Keratinocyte (primary cell): Measurements from ENCODE around the gene CRYL1.

ENCODE experiments used
- EZH2 ChIP-seq: IDR thresholded peaks from one replicate; pipeline ENCODE4 v1.6.1; 2012; ENCODE audit warnings: inconsistent platforms, mild to moderate bottlenecking, low read length, moderate library complexity
- TF ChIP-seq, protein P1 (sequence below), 3 experiments: IDR thresholded peaks in 1 of 3; conservative IDR thresholded peaks in 1 of 3; optimal IDR thresholded peaks in 1 of 3; 2 replicates in 2 of 3; 3 replicates in 1 of 3; pipeline versions ENCODE3 to v1.5.1; 2011; ENCODE audit warnings: low read length in 3 of 3, mild to moderate bottlenecking in 3 of 3, moderate library complexity in 2 of 3, control low read depth in 1 of 3, inconsistent platforms in 1 of 3; ENCODE audit not compliant: insufficient read depth in 2 of 3; ENCODE audit errors: extremely low read depth in 1 of 3

DNA sequence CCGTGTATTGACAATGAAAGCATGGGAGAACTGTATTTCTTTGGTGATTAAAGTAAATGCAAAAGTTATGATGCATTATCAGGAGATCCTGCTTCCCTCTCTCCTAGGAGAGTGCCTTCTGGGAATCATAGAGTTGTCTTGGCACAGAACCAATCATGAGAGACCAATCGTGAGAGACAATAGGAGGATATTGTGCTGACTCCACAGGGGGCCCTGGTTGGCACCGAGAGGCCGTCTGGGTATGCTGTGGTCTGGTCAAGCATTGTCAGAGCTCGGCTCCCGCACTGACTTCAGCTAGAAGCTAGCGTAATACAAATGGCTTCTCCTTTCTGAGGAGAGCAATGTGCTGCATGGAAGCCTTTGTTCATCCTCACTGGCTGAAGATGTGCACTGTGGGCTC lies 162.1 kb downstream of the CRYL1 start:
- no peak for TF ChIP-seq EZH2
- TF ChIP-seq, protein P1, sequence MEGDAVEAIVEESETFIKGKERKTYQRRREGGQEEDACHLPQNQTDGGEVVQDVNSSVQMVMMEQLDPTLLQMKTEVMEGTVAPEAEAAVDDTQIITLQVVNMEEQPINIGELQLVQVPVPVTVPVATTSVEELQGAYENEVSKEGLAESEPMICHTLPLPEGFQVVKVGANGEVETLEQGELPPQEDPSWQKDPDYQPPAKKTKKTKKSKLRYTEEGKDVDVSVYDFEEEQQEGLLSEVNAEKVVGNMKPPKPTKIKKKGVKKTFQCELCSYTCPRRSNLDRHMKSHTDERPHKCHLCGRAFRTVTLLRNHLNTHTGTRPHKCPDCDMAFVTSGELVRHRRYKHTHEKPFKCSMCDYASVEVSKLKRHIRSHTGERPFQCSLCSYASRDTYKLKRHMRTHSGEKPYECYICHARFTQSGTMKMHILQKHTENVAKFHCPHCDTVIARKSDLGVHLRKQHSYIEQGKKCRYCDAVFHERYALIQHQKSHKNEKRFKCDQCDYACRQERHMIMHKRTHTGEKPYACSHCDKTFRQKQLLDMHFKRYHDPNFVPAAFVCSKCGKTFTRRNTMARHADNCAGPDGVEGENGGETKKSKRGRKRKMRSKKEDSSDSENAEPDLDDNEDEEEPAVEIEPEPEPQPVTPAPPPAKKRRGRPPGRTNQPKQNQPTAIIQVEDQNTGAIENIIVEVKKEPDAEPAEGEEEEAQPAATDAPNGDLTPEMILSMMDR (optimal IDR thresholded peaks at IDR 0.05 in 1 of 3, IDR thresholded peaks at IDR 0.05 in 1 of 3, conservative IDR thresholded peaks at IDR 0.05 in 1 of 3; ENCODE audit: extremely low read depth in 1 of 3, insufficient read depth in 2 of 3, low read length in 3 of 3): no peak
